CD4-positive, alpha-beta T cell treated with Interleukin-6 for 4 hours (primary cell): ENCODE results near the gene PLCD1.
A peak's percentile ranks its signal among the peaks of the same experiment; 100 is the strongest.
"Not testable (repeated sequence)": the region's sequence is repeated elsewhere in the genome, so short reads cannot be mapped to it uniquely, and the experiment has no call there.

Experiments used
- DNase-seq: peaks from one replicate; pipeline ENCODE4 v3.0.0-alpha.2; 2020; ENCODE audit warnings: mixed read lengths

Gene PLCD1

DNA sequence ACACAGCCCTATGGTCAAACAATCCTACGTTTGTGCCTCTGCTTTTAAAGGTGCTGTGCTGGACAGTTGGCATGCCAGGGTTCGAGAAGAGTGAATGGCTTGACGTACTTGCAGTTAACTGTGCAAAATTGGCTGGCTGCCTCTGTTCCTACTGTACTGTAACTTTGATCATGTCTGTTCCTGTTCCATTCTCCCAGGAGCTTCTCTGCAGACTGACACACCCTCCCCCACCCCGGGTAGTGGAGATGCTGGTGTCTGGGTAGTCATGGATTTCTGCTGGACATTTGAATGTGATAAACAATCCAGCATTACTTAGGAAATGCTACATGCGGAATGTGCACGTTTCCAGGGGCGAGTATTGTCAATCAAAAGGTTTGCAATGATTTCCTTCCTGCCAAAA is 45.4 kb downstream of the PLCD1 start:
- no peak for DNase-seq

DNA sequence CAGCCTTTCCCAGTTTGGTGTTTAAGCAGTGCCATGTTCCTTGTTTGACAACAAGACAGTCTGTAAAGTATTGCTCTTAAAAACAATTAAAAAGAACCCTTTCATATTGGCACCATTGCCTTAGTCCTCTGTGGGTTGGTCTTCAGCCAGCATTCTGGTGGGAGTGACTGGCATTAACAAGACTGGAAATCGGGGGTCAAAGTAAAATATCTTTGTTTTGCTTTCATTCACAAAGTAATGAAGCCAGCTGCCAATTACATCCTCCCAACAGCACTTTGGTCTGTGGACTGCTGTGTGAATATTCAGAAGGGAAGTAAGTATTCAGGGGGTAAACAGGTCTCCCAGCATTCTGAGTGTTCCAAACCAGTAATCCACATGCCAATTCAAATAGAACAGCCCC is 47.1 kb downstream of the PLCD1 start:
- no peak for DNase-seq

DNA sequence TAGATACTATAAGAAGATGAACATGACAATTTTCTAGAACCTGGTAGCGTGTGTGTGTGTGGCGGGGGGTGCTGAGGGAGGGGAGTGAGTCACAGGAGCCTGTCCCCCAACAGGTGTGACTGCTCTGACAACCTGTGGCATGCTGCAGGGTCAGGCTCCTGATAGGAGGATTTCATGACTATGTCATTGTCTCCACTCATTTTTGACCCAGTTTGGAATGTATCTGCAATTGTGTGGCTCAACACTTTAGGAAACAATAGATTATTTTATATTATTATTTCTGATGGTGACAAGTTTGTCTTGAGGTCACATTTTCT is 48.1 kb downstream of the PLCD1 start:
- DNase-seq, result no peak

DNA sequence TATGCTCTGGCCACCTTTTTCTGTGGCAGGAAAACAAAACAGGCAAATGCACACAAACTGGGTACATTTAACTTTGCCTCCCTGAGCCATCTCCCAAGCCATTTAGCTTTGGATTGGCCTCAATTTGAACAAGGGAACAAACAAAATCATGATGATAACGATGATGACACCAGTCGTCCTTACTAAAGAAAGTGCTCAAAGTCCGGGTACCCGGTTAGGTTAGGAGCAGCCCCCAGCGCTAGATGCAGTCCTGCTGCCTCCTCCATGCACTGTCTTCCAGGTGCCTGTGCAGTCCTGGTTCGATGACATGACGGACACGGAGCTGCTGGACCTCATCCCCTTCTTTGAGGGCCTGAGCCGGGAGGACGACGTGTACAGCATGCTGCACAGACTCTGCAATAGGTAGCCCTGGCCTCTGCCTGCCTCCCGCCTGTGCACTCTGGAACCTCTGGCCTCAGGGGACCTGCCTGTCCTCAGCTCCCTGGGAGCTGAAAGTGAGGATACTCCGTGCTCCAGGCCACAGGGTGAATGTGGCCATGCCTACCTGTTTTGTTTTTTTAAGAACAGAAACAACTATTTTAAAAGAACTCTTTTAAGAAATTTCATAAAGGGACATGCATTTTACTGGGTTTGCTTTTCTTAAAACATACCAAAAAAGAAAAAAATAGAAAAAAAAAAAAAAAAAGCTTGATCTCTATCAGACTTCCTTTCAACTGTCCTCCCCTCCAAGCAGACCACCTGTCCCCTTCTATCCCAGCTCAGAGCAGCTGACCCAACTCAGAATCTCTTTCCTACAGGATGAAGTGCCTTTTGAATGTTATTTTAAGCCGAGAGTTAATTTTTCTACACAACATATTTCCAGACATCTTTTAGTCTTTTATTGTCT is 48.7 kb downstream of the PLCD1 start:
- DNase-seq, result no peak

DNA sequence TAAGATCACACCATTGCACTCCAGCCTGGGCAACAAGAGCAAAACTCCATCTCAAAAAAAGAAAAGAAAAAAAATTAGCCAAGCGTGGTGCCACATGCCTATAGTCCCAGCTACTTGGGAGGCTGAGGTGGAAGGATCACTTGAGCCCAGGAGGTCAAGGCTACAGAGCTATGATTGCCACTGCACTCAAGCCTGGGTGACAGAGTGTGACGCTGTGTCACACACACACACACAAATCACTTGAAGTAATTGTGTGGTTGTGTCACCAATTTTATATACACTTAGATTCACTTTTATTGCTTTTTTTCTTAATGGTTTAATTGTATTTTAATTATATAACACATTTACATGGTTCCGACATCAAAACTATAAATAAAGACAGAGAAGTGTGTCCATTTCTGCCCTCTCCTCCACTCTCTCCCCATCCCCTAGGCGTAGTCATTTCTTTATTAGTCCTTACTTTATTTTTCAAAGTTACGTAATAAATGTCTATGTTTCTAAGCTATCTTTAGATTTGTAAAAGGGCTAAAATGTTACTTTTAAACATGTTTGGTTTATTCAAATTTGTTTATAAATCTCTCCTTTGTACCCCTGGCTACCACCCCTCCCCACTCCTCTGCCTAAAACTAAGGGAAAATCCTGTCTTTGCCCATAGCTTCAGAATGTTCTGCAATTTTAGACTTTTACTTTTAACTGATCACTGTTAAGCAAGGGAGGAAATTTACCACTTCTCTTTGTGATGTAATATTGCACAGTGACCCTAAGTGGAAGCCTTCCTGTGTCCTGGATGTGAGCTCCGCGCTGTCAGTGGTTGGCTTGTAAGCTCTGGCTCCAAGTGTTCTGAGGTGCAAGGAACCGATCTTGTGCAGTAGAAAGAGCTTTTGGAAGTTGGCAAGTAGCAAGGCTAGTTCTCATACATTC is 49.6 kb downstream of the PLCD1 start:
- no peak for DNase-seq

DNA sequence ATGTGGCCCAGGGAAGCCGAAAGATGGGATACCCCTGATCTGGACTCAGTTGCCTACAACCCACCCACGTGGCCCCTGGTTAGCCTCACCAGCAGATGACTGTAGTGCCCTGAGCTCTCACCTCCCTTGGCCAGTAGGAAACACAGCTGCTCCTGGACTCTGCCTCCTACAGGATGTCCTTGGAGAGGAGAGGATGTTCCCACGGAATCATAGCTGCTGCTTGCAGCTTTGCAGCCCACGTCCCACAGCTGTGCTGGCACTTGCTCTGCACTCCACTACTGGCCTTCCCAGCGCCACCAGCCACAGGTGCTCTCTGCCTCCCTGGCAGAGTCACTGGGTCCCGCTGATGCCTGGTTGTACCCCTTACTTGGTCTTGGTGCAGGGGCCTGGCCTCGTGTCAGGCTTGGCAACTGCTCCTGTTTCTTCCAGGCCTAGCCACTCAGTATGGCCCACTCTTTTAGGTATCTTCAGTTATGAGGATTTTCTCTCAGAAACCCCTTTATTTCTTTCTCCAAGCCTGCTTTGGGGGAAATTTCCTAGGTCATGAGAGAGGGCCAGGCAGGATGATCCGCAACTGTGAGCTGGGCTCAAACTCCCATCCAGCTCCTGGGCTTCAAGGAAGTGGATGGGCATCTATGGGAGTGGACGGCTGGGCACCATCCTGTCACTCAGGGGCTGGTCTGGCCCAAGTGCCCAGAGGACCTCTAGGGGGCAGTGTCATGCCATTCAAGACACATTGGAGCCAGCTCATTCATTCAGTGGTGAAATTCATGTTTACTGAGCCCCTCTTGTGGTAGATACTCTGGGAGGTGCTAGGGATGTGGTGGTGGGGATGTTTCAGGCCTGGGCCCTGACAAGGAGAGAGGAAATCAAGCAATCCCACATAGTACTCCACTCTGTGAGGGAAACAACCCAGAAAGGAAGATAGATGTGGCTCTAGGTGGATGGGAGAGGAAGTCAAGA is 55.0 kb downstream of the PLCD1 start:
- DNase-seq, result peak; percentile 82

DNA sequence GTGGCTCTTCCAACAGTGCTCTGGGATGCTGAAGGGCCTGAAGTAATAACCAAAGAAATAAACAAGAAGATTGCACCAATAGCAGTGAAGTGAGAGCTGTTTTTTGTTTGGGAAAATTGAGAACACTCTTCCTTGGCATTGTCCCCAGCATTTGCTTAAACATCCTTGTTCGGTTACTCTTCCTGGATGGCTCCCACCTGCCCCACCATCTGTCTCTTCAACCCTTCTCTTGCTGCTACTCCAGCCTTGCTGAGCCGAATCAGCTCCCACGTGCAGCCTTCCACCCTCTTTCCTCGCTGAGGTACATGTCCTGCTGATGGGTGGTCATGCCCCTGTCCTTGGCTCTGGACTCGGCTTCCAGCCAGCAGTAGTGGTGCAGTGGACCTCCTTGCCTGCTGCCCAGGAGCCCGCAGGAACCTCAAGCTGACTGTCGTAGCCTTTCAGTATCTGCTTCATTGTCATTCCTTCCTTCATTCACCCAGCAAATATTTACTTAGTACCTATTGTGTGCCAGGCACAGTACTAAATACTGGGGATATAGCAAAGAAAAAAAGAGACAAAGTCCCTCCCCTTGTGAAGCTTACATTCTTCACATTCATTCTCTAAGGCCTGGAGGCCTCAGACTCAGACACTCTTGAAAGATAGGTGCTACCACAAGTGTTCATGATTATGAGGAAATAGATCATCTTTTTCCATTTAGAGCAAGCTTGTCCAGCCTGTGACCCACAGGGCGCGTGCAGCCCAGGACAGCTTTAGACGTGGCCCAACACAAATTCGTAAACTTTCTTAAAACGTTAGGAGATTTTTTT is 56.0 kb downstream of the PLCD1 start:
- no peak for DNase-seq

DNA sequence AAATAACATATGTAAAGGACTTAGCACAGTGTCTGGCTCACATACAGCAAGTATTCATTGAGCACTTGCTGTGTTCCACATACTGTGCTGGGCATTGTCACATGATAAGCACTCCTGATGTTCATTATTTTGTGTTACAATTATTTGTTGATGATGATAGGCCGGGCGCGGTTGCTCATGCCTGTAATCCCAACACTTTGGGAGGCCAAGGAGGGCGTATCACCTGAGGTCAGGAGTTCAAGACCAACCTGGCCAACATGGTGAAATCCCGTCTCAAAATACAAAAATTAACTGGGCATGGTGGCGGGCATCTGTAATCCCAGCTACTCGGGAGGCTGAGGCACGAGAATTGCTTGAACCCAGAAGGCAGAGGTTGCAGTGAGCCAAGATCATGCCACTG is 57.4 kb downstream of the PLCD1 start:
- DNase-seq, result not testable (repeated sequence)

DNA sequence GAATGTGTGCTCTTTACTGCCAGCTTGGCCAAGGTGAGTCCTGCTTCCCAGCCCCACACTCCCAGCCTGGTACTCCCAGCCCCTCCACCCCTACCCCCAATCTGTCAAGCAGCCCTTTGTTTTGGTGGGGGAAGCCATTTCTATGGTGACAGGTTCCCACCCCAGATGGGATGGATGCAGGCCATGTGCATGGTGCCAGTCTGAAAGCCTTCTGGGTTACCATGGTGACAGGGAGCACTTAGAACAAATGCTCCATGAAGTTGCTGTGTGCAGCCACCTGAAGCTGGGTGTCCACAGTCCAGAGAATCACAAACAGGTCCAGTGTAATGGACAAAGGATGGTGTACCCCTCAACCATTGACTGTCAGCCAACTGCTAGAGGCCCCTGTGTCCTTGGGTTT is 58.0 kb downstream of the PLCD1 start:
- no peak for DNase-seq

DNA sequence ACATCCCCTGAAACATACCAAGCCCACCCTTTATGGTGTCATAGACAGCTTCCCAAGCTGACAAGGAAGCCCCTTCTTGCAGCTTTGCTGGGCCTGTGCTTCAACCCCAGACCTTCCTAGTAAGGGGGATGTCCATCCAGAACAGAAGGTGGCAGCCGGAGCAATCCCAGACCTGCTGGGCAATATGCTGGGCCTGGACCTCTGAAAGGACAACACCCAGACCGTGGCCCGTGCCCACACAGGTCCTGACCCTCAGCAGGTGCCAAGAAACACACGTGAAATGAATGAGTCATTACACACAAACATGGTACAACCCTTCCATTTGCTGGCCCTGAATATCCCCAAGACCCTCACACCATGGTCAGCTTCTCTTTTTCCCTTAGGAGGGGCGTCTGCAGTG is 58.6 kb downstream of the PLCD1 start:
- no peak for DNase-seq

DNA sequence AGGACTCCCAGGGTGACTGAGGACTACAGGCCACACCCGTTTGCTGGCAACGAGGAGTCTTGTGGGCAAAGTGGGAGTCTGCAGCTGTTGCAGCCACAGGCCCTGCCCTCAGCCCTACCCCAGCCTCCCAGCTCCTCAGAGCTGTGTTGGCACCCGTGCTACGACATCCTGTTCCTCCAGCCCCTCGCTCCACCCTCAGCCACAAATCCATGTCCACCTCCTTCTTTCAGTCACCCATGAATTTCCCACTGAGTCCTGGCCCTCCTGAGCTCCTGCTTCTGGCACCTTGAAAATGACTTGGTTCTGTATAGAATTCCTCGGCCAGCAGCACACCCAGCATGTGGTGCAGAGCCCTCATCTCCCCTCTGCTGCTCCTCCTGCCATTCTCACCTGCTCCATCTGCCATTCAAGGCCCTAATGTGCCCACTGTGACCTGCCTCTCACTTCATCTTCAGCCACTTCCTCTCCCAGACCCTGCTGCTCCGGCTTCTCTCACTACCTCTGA is 59.8 kb downstream of the PLCD1 start:
- DNase-seq, result no peak

DNA sequence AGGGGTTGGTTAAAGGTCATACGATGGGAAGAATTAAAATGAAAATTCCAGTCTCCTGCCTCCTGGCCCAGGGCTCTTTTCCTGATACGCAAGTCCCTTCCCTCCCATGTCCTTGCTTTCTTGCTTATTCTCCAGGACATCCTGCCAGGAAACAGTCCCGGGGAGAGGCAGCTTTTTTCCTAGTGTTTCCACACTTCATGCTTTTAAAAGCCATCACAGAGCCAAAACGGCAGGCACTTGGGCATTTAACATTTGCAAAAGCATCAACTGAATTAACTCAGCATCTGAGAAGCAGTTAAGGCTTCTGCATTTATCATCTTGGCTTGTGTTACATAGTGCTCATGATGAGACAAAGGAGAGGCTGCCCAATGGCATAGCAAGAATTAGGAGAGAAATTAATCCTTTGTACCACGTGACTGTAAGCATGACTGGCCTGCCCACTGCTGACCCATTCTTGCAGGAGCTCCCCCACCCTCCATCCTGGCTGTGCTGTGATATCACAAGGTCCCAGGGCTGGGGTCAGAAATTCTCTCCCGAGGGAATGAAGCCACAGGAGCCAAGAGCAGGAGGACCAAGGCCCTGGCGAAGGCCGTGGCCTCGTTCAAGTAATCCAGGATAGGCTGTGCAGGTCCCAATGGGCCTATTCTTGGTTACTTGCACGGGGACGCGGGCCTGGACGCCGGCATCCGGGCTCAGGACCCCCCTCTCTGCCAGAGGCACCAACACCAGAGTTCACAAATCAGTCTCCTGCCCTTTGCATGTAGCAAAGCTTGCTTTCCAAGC is 60.4 kb downstream of the PLCD1 start:
- no peak for DNase-seq

DNA sequence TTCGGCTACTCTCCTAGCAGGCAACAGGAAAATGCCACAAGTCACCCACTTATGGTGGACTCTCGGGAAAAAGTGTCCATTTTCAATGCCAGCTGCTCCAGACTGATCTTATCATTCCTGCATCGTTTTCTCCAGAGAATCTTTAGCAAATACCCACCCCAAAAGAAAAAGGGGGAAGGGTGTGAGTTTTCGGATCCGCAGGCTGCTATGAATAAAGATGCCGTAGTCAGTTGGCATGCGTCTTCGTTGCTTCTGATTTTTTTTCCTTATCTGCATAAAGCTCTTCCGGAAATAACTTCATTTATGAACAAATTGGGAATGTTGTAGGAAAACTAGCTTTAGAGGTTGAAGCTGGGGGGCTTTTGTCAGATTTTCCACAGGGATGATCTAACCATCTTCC is 61.2 kb downstream of the PLCD1 start:
- no peak for DNase-seq

DNA sequence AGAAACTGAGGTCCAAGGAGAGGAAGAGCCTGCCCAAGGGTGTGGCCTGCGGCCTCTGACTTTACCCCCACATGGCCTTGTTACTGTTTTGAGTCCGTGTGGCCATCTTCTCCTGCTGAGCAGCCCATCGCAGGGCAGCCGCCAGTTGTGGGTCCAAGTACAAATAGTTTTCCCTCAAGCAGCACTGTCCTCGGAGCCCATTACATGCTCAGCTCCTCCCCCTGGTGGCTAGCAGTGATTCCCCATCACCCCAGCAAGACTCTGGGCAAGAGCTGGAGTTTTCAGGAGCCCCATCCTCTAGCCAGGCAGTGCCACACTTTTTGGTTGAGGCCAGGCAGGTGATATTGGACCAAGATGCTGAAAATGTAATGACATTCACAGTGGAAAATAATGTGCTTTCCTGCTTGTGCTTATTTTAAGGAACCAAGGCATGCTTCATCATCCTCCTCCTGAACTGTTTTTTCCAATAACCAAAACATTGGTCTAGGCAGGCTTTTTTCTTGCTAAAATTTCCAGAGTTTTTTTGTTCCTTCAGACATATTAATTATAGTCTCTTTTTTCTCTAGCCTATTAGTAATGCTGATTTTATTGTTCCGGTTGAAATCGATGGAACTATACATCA is 62.1 kb downstream of the PLCD1 start:
- DNase-seq, result peak; percentile 71

DNA sequence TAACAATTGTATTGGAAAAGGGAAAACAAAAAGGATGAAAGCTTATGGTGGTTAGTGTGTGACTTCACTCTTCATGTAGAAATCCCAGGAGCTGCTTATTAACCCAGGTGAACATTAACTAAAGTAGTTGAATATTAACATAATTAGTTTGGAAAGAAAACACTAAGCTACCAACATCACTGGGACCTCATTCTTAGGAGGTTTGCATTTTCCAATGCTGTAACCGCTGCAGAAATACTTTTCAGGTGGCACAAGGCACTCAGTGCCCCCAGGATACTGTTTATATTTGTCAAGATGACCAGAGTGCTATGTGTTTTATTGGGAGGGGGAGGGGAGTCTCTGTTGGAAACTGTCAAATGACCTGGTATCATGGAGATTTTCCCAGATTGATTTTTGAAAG is 64.7 kb downstream of the PLCD1 start:
- no peak for DNase-seq

DNA sequence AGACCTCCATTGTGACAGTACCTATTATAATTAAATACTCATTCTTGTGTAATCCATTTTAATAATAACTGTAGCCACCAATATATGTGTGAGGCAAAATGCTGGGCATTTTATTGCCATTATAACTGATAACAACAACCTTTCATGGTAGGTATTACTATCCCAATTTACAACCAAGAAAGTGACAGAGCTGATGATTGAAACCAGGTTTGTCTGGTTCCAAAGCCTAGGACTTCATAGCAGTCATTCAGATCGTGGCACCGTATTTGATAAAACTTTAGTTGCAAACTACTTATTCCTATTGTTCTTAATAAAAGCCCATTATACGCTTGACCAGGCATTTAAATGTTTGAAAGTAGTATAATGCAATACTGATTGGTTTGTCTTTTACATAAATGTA is 65.3 kb downstream of the PLCD1 start:
- DNase-seq, result no peak

DNA sequence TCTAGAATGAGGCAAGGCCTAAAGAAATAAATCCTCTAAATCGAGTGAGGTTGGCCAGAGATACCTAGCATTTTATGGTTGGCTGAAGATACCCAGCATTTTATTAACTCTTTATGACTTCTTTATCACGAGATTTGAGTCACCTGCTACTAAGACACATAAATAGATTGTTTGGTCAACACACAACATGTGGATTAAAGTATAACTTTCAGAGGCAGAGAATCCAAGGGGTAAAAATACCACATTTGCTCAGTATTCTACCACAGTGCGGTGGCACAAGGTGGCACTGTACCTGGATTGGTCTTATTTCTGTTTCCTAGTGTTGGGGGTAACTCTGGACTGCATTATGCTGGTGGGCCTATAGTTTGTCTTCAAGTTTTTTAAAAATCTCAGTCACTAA is 65.8 kb downstream of the PLCD1 start:
- no peak for DNase-seq

DNA sequence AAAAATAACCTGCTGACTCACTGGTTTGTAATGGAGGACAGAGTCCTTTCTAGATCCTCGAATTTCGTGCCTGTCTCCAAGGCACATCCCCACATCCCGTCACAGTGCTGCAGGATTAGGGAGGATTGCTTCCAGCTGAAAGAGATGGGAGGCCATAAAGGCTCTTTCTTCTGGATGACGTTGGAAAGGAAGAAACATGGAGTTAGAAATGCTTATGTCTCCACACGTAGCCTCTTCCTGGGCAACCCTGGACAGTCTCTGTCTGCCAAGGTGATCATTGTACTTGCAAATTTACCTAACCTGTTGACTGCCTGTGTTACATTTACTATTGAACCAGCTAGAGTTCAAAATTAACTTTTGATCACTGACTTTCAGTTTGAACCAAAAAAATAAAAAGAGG is 66.4 kb downstream of the PLCD1 start:
- no peak for DNase-seq

DNA sequence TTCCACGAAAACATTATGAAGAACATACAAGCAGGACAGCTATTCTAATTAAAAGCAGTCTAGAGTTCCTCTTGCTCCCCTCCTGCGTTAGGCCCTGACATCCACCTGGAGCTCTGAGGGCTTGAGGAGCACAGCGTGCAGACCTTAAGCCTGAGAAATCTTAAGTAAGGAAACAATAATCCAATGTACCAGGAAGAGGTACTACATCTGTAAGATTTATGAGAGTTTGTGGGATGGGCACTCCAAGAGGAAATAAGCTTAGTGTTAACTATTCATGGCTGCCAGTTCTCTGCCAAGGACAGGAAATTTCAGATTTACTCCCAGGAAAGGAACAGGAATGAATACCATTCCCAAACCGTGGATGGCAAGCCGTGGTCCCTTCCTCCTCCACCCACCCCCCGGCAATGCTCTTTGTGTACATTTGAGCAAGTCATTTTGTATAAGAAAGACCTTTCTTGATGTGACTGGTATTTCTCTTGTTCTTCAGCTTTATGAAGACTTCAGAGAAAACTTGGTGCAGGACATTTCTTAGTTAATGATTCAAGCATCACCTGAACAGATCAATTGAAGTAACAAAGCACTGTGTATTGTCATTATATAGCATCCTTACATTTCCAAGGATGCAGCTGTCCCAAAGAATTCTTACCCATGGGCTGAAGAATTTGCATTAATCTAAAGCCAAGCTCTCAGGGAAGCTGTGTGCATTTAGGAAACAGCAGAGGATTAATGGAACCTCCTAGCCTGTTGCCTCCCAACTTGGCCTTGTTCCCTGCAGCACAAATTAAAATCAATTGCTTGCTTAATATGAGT is 67.6 kb downstream of the PLCD1 start:
- no peak for DNase-seq

DNA sequence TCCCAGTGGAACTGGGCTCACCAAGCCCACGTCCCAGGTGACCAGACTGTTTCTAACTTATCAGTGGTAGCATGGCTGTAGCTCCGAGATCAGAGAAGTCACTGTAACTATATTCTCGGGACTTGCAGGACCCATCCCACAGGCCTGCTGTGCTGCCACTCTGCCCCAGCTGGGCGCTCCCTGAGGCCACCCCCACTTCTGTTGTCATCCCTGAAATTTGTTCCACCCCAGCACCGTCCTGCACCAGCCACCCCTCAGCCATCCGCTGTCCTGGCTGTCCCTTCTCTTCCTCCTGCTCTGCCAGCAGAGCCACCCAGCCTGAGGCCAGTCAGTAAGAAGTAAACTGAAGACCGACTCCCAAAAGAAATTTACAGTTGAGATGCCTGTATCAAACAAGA is 71.9 kb downstream of the PLCD1 start:
- no peak for DNase-seq
